ENCODE measurements around the gene DBI. TPM values are rescaled to one million over a fixed set of nuclear protein-coding genes. Genes with fewer than 3 reads are reported as not detected.

DBI gene
- total and polyA plus RNA-seq, 2 of the 13 experiments (the other 11 are each of a cell fraction or from before 2014, with no cell fraction given), result 330 to 659 TPM

DNA sequence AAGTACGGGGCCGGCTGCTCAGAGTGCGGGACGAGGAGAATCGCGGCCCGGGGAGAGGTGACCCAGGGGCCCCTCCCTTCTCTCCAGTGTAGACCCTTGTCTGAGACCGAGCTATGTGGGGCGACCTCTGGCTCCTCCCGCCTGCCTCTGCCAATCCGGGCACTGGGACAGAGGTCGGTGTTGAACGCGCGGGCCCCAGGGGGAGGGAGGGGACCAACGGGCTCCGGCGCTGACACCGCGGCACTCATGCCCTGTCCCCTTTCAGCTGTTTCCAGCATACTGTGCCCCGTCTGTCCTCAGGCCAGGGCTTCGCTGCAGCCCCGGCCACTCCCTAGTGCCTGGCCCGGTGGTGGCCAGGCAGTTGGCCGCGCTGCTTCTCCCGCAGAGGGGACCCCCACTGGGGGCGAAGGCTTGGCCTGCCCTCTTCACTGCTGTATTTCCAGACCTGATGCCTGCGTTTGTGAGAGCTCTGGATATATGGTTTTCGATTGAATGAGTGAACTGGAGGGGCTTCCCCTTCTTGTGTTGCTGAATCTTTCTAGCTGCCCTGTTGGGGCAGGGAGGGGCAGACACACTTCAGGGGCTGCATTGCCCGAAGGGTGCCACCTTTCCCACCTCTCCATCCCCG lies 809 bp downstream of the DBI start (continued):
- TF ChIP-seq, protein P1, sequence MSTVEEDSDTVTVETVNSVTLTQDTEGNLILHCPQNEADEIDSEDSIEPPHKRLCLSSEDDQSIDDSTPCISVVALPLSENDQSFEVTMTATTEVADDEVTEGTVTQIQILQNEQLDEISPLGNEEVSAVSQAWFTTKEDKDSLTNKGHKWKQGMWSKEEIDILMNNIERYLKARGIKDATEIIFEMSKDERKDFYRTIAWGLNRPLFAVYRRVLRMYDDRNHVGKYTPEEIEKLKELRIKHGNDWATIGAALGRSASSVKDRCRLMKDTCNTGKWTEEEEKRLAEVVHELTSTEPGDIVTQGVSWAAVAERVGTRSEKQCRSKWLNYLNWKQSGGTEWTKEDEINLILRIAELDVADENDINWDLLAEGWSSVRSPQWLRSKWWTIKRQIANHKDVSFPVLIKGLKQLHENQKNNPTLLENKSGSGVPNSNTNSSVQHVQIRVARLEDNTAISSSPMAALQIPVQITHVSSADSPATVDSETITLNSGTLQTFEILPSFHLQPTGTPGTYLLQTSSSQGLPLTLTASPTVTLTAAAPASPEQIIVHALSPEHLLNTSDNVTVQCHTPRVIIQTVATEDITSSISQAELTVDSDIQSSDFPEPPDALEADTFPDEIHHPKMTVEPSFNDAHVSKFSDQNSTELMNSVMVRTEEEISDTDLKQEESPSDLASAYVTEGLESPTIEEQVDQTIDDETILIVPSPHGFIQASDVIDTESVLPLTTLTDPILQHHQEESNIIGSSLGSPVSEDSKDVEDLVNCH (CRISPR knock-in tag; IDR thresholded peaks at IDR 0.05), result no peak
- no peak for TF ChIP-seq FOXA1 (IDR thresholded peaks at IDR 0.05)
- TF ChIP-seq FOXA1 (CRISPR knock-in tag; IDR thresholded peaks at IDR 0.05), result no peak
- TF ChIP-seq PRPF4 (IDR thresholded peaks at IDR 0.05; ENCODE audit: low read depth, low read length, poor library complexity, severe bottlenecking), result no peak
- TF ChIP-seq, protein P2, sequence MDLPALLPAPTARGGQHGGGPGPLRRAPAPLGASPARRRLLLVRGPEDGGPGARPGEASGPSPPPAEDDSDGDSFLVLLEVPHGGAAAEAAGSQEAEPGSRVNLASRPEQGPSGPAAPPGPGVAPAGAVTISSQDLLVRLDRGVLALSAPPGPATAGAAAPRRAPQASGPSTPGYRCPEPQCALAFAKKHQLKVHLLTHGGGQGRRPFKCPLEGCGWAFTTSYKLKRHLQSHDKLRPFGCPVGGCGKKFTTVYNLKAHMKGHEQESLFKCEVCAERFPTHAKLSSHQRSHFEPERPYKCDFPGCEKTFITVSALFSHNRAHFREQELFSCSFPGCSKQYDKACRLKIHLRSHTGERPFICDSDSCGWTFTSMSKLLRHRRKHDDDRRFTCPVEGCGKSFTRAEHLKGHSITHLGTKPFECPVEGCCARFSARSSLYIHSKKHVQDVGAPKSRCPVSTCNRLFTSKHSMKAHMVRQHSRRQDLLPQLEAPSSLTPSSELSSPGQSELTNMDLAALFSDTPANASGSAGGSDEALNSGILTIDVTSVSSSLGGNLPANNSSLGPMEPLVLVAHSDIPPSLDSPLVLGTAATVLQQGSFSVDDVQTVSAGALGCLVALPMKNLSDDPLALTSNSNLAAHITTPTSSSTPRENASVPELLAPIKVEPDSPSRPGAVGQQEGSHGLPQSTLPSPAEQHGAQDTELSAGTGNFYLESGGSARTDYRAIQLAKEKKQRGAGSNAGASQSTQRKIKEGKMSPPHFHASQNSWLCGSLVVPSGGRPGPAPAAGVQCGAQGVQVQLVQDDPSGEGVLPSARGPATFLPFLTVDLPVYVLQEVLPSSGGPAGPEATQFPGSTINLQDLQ (CRISPR knock-in tag; IDR thresholded peaks at IDR 0.05), result no peak
- 0 out of 2 replicates have a peak, but pooled peaks have one; percentile 18 for TF ChIP-seq NRL (CRISPR knock-in tag; IDR thresholded peaks at IDR 0.05; ENCODE audit: borderline replicate concordance)
- TF ChIP-seq ZNF12 (CRISPR knock-in tag; IDR thresholded peaks at IDR 0.05), result no peak
- TF ChIP-seq TCF7L2 (IDR thresholded peaks at IDR 0.05; ENCODE audit: low read depth, low read length), result no peak
- TF ChIP-seq ETV6 (CRISPR knock-in tag; conservative IDR thresholded peaks at IDR 0.05), result no peak
- TF ChIP-seq, protein P3, sequence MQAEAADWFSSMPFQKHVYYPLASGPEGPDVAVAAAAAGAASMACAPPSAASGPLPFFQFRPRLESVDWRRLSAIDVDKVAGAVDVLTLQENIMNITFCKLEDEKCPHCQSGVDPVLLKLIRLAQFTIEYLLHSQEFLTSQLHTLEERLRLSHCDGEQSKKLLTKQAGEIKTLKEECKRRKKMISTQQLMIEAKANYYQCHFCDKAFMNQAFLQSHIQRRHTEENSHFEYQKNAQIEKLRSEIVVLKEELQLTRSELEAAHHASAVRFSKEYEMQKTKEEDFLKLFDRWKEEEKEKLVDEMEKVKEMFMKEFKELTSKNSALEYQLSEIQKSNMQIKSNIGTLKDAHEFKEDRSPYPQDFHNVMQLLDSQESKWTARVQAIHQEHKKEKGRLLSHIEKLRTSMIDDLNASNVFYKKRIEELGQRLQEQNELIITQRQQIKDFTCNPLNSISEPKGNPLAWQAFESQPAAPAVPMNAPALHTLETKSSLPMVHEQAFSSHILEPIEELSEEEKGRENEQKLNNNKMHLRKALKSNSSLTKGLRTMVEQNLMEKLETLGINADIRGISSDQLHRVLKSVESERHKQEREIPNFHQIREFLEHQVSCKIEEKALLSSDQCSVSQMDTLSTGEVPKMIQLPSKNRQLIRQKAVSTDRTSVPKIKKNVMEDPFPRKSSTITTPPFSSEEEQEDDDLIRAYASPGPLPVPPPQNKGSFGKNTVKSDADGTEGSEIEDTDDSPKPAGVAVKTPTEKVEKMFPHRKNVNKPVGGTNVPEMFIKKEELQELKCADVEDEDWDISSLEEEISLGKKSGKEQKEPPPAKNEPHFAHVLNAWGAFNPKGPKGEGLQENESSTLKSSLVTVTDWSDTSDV (CRISPR knock-in tag; IDR thresholded peaks at IDR 0.05), result no peak
- TF ChIP-seq, protein P4, sequence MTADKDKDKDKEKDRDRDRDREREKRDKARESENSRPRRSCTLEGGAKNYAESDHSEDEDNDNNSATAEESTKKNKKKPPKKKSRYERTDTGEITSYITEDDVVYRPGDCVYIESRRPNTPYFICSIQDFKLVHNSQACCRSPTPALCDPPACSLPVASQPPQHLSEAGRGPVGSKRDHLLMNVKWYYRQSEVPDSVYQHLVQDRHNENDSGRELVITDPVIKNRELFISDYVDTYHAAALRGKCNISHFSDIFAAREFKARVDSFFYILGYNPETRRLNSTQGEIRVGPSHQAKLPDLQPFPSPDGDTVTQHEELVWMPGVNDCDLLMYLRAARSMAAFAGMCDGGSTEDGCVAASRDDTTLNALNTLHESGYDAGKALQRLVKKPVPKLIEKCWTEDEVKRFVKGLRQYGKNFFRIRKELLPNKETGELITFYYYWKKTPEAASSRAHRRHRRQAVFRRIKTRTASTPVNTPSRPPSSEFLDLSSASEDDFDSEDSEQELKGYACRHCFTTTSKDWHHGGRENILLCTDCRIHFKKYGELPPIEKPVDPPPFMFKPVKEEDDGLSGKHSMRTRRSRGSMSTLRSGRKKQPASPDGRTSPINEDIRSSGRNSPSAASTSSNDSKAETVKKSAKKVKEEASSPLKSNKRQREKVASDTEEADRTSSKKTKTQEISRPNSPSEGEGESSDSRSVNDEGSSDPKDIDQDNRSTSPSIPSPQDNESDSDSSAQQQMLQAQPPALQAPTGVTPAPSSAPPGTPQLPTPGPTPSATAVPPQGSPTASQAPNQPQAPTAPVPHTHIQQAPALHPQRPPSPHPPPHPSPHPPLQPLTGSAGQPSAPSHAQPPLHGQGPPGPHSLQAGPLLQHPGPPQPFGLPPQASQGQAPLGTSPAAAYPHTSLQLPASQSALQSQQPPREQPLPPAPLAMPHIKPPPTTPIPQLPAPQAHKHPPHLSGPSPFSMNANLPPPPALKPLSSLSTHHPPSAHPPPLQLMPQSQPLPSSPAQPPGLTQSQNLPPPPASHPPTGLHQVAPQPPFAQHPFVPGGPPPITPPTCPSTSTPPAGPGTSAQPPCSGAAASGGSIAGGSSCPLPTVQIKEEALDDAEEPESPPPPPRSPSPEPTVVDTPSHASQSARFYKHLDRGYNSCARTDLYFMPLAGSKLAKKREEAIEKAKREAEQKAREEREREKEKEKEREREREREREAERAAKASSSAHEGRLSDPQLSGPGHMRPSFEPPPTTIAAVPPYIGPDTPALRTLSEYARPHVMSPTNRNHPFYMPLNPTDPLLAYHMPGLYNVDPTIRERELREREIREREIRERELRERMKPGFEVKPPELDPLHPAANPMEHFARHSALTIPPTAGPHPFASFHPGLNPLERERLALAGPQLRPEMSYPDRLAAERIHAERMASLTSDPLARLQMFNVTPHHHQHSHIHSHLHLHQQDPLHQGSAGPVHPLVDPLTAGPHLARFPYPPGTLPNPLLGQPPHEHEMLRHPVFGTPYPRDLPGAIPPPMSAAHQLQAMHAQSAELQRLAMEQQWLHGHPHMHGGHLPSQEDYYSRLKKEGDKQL (CRISPR knock-in tag; IDR thresholded peaks at IDR 0.05; ENCODE audit: low read depth), result no peak
- TF ChIP-seq, protein P5, sequence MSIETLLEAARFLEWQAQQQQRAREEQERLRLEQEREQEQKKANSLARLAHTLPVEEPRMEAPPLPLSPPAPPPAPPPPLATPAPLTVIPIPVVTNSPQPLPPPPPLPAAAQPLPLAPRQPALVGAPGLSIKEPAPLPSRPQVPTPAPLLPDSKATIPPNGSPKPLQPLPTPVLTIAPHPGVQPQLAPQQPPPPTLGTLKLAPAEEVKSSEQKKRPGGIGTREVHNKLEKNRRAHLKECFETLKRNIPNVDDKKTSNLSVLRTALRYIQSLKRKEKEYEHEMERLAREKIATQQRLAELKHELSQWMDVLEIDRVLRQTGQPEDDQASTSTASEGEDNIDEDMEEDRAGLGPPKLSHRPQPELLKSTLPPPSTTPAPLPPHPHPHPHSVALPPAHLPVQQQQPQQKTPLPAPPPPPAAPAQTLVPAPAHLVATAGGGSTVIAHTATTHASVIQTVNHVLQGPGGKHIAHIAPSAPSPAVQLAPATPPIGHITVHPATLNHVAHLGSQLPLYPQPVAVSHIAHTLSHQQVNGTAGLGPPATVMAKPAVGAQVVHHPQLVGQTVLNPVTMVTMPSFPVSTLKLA (IDR thresholded peaks at IDR 0.05), result no peak
- TF ChIP-seq EHMT2 (IDR thresholded peaks at IDR 0.05; ENCODE audit: borderline replicate concordance, low read depth, low read length), result no peak
- no peak for TF ChIP-seq ZNF234 (CRISPR knock-in tag; conservative IDR thresholded peaks at IDR 0.05)
- no peak for TF ChIP-seq SMYD3 (CRISPR knock-in tag; IDR thresholded peaks at IDR 0.05)

Measured in HepG2 (cell line).